GM19025 (cell line): ENCODE results near the gene LARGE2.

ENCODE experiments used
- ATAC-seq: cut with Tn5 transposase; IDR thresholded peaks from one replicate; pipeline ENCODE4 v1.9.1; 2021; ENCODE audit warnings: mild to moderate bottlenecking, low read depth, moderate library complexity; ENCODE audit not compliant: unreplicated experiment

Gene LARGE2

DNA sequence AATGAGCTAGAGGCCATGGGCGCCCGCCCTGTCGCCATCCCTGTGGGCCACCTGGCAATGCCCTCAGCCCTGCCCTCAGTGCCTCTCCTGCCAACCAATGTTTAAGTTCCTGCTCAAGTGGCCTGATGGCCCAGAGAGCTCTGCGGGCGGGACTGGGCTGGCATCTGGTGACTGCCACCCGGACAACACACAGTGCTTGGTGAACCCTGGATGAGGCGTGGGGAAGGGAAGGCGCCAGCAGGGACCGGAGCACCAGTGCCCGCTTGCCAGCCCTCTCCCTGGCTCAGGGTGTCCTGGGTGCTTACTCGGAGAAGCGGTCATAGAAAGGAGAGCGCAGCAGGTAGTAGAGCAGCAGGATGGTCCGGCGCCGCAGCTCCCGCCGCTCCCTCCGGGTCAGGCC lies 8.9 kb upstream of the LARGE2 start:
- ATAC-seq: no peak

DNA sequence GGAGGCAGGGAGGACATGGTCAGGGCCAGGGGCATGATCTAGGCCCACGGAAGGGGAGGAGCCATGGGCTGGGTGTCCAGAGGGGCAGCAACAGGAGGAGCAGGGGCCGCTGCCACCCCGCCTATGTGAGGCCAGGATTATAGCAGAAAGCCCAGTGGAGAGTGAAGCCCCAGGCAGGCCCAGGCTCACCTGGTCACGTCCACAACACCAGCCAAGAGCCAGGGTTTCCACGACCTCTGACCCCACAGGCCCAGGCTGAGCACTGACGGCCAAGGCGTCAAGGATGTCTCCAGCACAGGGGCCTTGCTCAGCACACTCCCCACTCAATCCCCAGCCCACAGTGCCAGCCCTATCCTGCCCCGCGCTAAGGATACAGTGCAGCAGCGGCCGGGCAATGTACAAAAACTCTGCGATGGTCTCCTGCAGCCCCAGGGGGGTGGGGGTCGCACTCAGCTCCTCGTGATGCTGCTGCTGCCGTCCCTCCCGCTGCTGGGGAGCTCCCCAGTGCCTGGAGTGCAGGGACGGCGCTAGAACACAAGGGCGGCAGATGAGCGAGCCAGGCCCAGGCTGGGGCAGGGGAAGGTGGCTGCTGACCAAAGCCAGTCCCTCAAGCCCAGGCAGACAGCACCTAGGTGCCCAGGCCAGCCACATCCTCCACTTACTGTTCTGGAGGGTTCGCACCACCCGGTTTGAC lies 8.4 kb upstream of the LARGE2 start:
- ATAC-seq: no peak

- ATAC-seq: no peak
Observed at GRCh38 chr11:45915446-45915845, 7.0 kb upstream of the LARGE2 start.

- no peak for ATAC-seq
Observed at GRCh38 chr11:45917286-45917622, 5.2 kb upstream of the LARGE2 start.

GRCh38 chr11:45917623-45918330 lies 4.7 kb upstream of the LARGE2 start, which contains the start of gene PEX16:
Gene PEX16 (minus strand): TSS chr11:45917877. CDS start chr11:45917811, 66 bp downstream.
- ATAC-seq: peak; percentile 86

DNA sequence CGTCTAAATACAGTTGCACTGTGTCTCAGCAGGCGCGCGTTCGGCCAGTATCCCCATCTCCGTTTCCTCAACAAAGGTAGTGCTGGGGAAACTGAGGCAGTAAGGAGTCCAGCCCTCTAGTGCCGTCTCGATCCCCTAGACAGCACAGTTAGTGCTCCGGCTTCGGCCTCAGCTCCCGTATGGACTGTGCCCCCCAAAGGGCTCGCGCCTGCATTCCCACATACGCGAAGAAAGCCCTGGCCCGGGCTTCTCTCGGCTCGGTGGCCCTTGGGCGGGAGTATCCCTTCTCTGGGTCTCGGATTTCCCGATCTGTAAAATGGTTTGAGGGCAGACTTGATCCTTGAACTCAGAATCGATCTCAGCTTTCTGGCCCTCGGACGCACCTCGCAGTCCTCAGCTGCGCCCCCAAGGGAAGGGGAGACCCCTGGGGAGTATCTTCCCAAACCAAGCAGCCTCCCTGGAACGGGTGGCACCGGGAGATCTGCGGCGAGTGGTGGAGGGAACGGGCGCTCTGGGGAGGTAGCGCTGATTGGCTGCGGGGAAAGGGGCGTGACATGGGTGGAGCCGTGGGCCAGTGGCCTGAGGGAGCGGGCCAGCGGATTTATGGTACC lies 4.0 kb upstream of the LARGE2 start:
- ATAC-seq: no peak

DNA sequence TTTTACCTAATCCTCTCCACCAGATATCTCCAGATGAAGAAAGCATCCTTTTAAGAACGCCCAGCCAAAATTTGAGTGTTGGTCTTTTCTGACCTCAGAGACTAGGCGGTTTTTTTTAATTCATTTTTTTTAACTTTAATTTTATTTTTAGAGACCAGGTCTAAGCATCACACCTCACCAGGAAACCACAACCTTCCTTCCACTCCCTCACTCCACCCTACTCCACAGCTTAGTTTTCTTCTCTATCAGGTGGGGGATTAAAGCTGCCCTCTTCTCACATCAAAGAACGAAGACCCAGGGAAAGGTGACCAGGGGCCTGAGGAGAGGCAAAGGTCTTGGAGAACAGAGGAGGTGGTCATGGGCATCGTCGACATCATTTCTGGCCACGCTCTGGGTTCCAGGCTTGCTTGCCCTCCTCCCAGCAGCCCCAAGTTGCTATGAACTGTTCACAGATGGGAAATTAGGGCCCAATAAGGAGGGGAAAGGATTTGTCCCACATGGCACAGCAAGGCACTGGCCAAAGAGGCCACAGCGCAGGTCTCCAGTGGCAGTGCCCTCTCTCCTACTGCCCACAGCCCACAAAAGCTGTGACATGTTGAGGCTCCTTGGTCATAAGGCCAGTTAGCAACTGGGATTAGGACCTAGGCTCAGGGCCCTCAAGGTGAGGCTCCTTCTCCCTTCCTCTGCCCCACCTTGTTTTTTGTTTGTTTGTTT lies 3.3 kb upstream of the LARGE2 start:
- no peak for ATAC-seq

GRCh38 chr11:45919806-45920530 lies 2.5 kb upstream of the LARGE2 start:
- ATAC-seq: no peak

DNA sequence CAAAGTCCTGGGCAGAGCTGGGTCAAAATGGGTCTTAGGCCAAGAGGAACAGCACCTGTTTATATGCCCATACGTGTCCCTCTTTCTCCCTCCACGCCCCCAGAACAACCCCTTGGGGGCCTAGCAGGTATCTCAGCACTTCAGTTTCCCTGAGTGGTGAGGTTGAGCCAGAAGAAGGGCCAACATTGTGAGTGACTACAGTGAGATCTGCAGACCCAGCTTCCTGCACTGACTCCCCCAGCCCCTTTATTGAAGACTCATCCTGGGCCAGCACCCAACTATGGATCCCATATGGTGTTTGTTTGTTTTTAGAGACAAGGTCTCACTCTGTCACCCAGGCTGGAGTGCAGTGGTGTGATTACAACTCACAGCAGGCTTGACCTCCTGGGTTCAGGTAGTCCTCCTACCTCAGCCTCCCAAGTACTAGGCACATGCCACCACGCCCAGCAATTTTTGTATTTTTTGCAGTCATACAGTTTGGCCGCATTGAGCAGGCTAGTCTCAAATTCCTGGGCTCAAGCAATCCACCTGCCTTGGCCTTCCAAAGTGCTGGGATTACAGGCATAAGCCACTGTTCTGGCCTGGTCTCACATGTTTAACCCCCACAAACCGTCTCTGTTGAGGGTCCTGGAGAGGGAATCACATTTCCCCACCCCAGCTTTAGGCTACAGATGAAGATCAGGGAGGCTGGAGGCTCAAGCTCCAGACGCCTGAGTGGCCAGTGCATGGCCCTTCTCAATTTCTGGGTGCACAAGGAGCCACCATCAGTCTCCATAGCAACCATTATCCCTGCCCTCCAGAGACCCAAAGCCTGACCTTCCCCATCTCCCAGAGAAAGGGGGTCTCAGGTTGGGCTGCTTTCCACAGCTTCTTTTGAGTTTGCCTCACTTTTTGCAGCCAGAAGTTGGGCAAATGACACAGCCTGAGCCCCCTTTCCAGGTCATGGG lies 1.7 kb upstream of the LARGE2 start:
- ATAC-seq: no peak

DNA sequence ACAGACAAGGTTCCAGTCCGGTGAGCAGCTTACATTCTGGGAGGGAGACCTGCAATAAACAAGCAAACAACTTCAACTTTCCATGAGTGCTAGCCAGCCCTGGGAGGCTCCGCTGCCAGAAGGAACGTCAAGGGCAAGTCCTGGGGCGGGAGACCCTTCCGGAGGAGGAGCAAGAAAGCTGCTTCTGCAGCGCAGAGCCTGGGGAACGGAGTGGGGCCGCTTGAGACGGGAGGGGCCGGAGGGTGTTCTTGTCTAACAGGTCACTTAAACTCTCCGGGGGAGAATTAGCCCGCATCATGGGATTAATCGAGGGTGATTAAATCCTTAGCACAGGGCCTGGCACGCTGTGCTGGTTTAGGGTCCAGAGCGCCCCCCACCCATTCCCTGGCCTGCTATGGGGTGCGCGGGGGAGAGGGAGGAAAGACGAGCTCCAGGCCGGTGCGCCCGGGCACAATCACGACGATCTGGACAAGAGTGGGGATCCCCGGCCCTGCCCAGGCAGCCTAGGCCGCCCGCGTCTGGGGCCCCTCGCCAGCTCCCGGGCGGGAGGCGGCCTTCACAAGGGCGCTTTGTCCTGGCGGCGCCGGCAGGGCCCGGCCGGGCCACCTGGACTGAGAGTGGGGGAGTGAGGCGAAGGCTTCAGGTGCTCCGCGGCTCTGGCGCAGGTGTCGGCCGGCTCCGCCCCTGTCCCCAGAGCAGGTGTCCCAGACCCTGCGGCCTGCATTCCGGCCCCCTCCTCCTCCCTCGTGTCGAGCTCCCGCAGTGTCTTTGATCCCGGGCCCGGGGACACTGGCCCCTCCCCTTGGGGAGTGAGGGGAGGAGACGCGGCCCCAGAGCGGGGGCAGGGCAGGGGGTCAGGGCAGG lies 663 bp upstream of the LARGE2 start:
- ATAC-seq: no peak

- ATAC-seq: no peak
Observed at GRCh38 chr11:45924036-45924915, 1.8 kb downstream of the LARGE2 start.

DNA sequence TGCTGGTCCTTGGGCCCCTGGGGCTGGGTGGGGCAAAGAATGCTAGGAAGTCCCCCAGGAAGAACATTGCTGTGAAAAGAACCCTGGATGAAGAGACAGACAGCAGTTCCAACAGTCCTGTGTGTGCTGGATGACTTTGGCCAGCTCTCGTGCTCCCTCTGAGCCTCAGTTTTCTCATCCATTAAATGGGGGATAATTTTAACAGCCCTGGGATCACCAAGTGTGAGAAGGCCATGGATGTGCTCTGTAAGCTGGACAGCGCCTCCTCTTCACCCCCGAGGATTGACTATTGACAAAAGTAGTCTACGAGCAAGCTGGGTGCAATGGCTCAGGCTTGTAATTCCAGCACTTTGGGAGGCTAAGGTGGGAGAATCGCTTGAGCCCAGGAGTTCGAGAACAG lies 2.5 kb downstream of the LARGE2 start:
- no peak for ATAC-seq

- ATAC-seq: no peak
Observed at GRCh38 chr11:45925550-45925949, 3.1 kb downstream of the LARGE2 start.

GRCh38 chr11:45926001-45926401 lies 3.5 kb downstream of the LARGE2 start:
- ATAC-seq: no peak

DNA sequence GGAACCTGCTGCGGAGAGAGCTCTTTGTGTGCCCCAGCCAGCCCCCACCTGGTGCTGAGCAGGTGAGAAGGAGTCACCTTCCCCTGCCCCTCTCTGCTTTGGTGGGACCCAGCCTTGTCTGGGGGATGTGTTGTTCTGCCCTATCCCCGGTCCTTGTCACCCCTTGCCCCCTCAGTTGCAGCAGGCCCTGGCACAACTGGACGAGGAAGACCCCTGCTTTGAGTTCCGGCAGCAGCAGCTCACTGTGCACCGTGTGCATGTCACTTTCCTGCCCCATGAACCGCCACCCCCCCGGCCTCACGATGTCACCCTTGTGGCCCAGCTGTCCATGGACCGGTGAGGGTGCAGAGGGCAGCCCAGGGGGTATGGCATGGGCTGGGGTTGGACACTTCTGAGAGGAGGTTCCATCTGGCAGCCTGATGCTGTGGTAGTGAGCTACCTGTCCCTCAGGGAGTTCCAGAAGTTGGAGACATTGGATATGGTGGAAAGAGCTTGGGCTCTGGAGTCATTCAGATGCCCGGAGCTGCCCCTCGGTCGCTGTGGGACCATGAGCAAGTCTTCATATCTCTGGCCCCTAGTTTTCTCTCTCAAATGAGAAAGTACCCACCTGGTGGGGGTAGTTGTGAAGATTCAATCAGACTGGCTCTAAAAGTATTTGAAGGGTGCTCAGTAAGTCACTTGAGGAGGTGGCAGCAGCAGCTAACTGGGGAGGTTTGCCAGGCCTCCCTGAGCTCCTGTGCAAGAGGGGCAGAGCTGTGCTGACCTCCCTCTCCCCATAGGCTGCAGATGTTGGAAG lies 4.3 kb downstream of the LARGE2 start:
- ATAC-seq: no peak

DNA sequence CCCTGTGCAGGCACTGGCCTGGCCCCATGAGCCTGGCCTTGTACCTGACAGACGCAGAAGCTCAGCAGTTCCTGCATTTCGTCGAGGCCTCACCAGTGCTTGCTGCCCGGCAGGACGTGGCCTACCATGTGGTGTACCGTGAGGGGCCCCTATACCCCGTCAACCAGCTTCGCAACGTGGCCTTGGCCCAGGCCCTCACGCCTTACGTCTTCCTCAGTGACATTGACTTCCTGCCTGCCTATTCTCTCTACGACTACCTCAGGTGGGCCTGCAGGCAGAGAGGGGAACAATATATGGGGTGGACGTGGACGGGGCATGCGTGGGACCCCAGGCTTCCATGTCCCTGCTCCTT lies 4.9 kb downstream of the LARGE2 start:
- no peak for ATAC-seq
